ENCODE data around the gene DDIT3.

- TF ChIP-seq EZH2 (IDR thresholded peaks at IDR 0.05; ENCODE audit: insufficient read depth, poor library complexity, severe bottlenecking) (no peak), EZH2phosphoT487 (IDR thresholded peaks at IDR 0.05; ENCODE audit: insufficient read depth, low read depth) (no peak)
These were observed 33.3 kb upstream of the DDIT3 start for GRCh38 chr12:57553343-57554202.

All from GM23248 (cell line).